ENCODE results near the gene KLHDC10.

- TF ChIP-seq CTCF (conservative IDR thresholded peaks at IDR 0.05) (no peak), EZH2 (IDR thresholded peaks at IDR 0.05; ENCODE audit: low read depth) (no peak)
These were observed 58.7 kb downstream of the KLHDC10 start for GRCh38 chr7:130129011-130129411.
